Endothelial cell of umbilical vein (primary cell): ENCODE results near the gene PPIE. TPM values are rescaled to one million over a fixed set of nuclear protein-coding genes. Genes with fewer than 3 reads are reported as not detected.

Source experiments
- BruUV-seq: library from RNA; stranded (reverse); fragments of 400-500 nt; replicated peaks from 2 replicates; lab custom pipeline; 2021; lab: Mats Ljungman, UMichigan
- CTCF ChIA-PET: fragments of 300-600, 350-600 bp; sonication (Branson Sonifier 250); formaldehyde crosslinking; loops from one replicate; lab custom pipeline; 2021; ENCODE audit warnings: antibody characterized with exemption, inconsistent platforms; lab: Charles Lee
- POLR2A ChIA-PET: fragments of 300-600, 350-600 bp; sonication (Branson Sonifier 250); formaldehyde crosslinking; loops from one replicate; lab custom pipeline; 2021; ENCODE audit warnings: antibody characterized with exemption, inconsistent platforms; lab: Charles Lee
- DNase-seq: peaks from one replicate; pipeline ENCODE4 v3.0.0-alpha.2; 2011; ENCODE audit warnings: low read depth, low spot score
- FAIRE-seq: peaks from 2 replicates; lab custom pipeline; 2011; peaks lifted over from hg19 to GRCh38; lab: Jason Lieb, UNC
- H2AFZ ChIP-seq: 2 replicates; pipeline ENCODE4 v1.6.0; 2012; ENCODE audit warnings: low read depth, low read length, control low read depth, inconsistent platforms
- H3K27ac ChIP-seq: 2 replicates; pipeline ENCODE4 v1.5.1; 2011; ENCODE audit warnings: low read depth, mild to moderate bottlenecking, control low read depth, low read length, moderate library complexity; ENCODE audit not compliant: insufficient read depth
- H3K27me3 ChIP-seq, 2 experiments: 2 replicates each; pipeline versions ENCODE4 v1.6.0 to v1.6.1; 2011; ENCODE audit warnings: low read length in 2 of 2, mixed read lengths in 1 of 2; ENCODE audit not compliant: control insufficient read depth in 2 of 2, insufficient read depth in 2 of 2
- H3K36me3 ChIP-seq, 2 experiments: 2 replicates in 1 of 2; 3 replicates in 1 of 2; pipeline ENCODE4 v1.5.1; 2011; ENCODE audit warnings: low read length in 2 of 2, mild to moderate bottlenecking in 1 of 2, moderate library complexity in 1 of 2; ENCODE audit not compliant: control insufficient read depth in 2 of 2, insufficient read depth in 2 of 2; ENCODE audit errors: extremely low read depth in 1 of 2
- H3K4me1 ChIP-seq: 3 replicates; pipeline ENCODE4 v1.5.1; 2011; ENCODE audit warnings: mild to moderate bottlenecking, low read length; ENCODE audit not compliant: control insufficient read depth, insufficient read depth; ENCODE audit errors: extremely low read depth
- H3K4me2 ChIP-seq: 2 replicates; pipeline ENCODE4 v1.6.1; 2011; ENCODE audit warnings: low read length, control low read depth, mixed read lengths; ENCODE audit not compliant: insufficient read depth
- H3K4me3 ChIP-seq, 3 experiments: fragments of 200-600 bp in 1 of 3; sonication (generic), shearing (Covaris generic) in 1 of 3; replicated peaks in 1 of 3; 2 replicates each; pipeline ENCODE4 v1.5.1; 2011 to 2016; ENCODE audit warnings: control low read depth in 3 of 3, low read length in 3 of 3, mild to moderate bottlenecking in 2 of 3, inconsistent platforms in 1 of 3, low read depth in 1 of 3, moderate library complexity in 1 of 3; ENCODE audit not compliant: insufficient read depth in 1 of 3
- H3K79me2 ChIP-seq: 2 replicates; pipeline ENCODE4 v1.6.0; 2012; ENCODE audit warnings: low read length, inconsistent platforms; ENCODE audit not compliant: control insufficient read depth, insufficient read depth
- H3K9ac ChIP-seq: replicated peaks from 2 replicates; pipeline ENCODE3; 2011; ENCODE audit warnings: low read length, control low read depth; ENCODE audit not compliant: insufficient read depth; ENCODE audit errors: extremely low read depth
- H3K9me1 ChIP-seq: replicated peaks from 3 replicates; pipeline ENCODE4 v1.6.0; 2011; ENCODE audit warnings: mild to moderate bottlenecking, low read length; ENCODE audit not compliant: control insufficient read depth, insufficient read depth; ENCODE audit errors: extremely low read depth
- H3K9me3 ChIP-seq: replicated peaks from 2 replicates; pipeline ENCODE4 v1.5.1; 2012; ENCODE audit warnings: low read length, inconsistent platforms; ENCODE audit not compliant: control insufficient read depth, insufficient read depth
- H4K20me1 ChIP-seq: replicated peaks from 2 replicates; pipeline ENCODE3; 2011; ENCODE audit warnings: mild to moderate bottlenecking, low read length; ENCODE audit not compliant: control insufficient read depth, insufficient read depth; ENCODE audit errors: extremely low read depth
- EZH2 ChIP-seq: IDR thresholded peaks from 2 replicates; pipeline ENCODE4 v1.6.1; 2012; ENCODE audit warnings: borderline replicate concordance, low read depth, mild to moderate bottlenecking, moderate library complexity, low read length, inconsistent platforms; ENCODE audit not compliant: severe bottlenecking
- FOS ChIP-seq: IDR thresholded peaks from 2 replicates; pipeline ENCODE4 v1.6.1; 2011; ENCODE audit warnings: mild to moderate bottlenecking, low read length, moderate library complexity, borderline replicate concordance; ENCODE audit not compliant: insufficient read depth
- GATA2 ChIP-seq: IDR thresholded peaks from 2 replicates; pipeline ENCODE4 v1.7.0; 2011; ENCODE audit warnings: low read depth, mild to moderate bottlenecking, moderate library complexity, mixed read lengths, low read length; ENCODE audit not compliant: insufficient read length, insufficient read depth
- JUN ChIP-seq: IDR thresholded peaks from 2 replicates; pipeline ENCODE4 v1.6.1; 2011; ENCODE audit warnings: borderline replicate concordance, low read depth; ENCODE audit not compliant: insufficient read length, insufficient read depth
- MAX ChIP-seq: IDR thresholded peaks from 2 replicates; pipeline ENCODE4 v1.6.1; 2011; ENCODE audit not compliant: insufficient read depth, insufficient read length
- MYC ChIP-seq: IDR thresholded peaks from one replicate; pipeline ENCODE4 v1.6.1; 2011; ENCODE audit warnings: mild to moderate bottlenecking, low read depth, low read length
- POLR2A ChIP-seq: IDR thresholded peaks from 2 replicates; pipeline ENCODE4 v1.6.1; 2012; ENCODE audit warnings: low read depth, mild to moderate bottlenecking, control low read depth, low read length
- POLR2AphosphoS5 ChIP-seq: IDR thresholded peaks from 2 replicates; pipeline ENCODE4 v1.6.1; 2012; ENCODE audit warnings: low read depth, mild to moderate bottlenecking, control low read depth, low read length, moderate library complexity; ENCODE audit not compliant: insufficient read depth
- dilution Hi-C: fragments of 300-500 bp; cut with MboI; formaldehyde crosslinking; loops from one replicate; pipeline ENCODE4 v1.15.0; 2019; ENCODE audit warnings: low sequenced_read_pairs; ENCODE audit not compliant: extremely low pct_ligation_motif_present
- intact Hi-C: fragments of 100-400 bp; cut with micrococcal nuclease; formaldehyde crosslinking; loops from one replicate; pipeline ENCODE4 v1.10.0; 2022
- polyA plus RNA-seq, 4 experiments: library from polyadenylated mRNA; depleted of rRNA in 3 of 4; stranded (reverse) in 3 of 4; unstranded in 1 of 4; fragments of >200 nt; gene quantifications; 2 replicates each; pipeline versions ENCODE4 v1.2.1 to v1.2.3, GENCODE V29; 2011 to 2012; ENCODE audit warnings: missing spikeins in 1 of 4
- total RNA-seq: library from RNA; stranded (reverse); gene quantifications from 2 replicates; pipeline ENCODE4 v1.2.3, GENCODE V29; 2021
- TF ChIP-seq, protein P1 (sequence below), 2 donors: IDR thresholded peaks; 1 replicate in 1 of 2; 2 replicates in 1 of 2; pipeline ENCODE4 v1.5.1; 2011; ENCODE audit warnings: low read length in 2 of 2, mild to moderate bottlenecking in 2 of 2, moderate library complexity in 2 of 2, control low read depth in 1 of 2, inconsistent platforms in 1 of 2, low read depth in 1 of 2; ENCODE audit not compliant: insufficient read depth in 1 of 2; ENCODE audit errors: extremely low read depth in 1 of 2

The PPIE gene
- total and polyA plus RNA-seq, 2 donors (not counting 3 experiments of a cell fraction or from before 2014, with no cell fraction given): 44.4 to 74.9 TPM

GRCh38 chr1:39799770-39800470, 61.2 kb downstream of the PPIE start:
- no peak for TF ChIP-seq POLR2AphosphoS5
- TF ChIP-seq, protein P1, sequence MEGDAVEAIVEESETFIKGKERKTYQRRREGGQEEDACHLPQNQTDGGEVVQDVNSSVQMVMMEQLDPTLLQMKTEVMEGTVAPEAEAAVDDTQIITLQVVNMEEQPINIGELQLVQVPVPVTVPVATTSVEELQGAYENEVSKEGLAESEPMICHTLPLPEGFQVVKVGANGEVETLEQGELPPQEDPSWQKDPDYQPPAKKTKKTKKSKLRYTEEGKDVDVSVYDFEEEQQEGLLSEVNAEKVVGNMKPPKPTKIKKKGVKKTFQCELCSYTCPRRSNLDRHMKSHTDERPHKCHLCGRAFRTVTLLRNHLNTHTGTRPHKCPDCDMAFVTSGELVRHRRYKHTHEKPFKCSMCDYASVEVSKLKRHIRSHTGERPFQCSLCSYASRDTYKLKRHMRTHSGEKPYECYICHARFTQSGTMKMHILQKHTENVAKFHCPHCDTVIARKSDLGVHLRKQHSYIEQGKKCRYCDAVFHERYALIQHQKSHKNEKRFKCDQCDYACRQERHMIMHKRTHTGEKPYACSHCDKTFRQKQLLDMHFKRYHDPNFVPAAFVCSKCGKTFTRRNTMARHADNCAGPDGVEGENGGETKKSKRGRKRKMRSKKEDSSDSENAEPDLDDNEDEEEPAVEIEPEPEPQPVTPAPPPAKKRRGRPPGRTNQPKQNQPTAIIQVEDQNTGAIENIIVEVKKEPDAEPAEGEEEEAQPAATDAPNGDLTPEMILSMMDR (IDR thresholded peaks at IDR 0.05; ENCODE audit: extremely low read depth in 1 of 2, insufficient read depth in 1 of 2, low read depth in 1 of 2, low read length in 2 of 2): peak; percentile 75 to 85
- Histone ChIP-seq H3K9me3 (no peaks in the 10 kb centered on the region), H3K4me3 (no peak overlapping the region), H4K20me1 (no peaks in the 10 kb centered on the region), H3K4me2 (no peak overlapping the region), H3K36me3 (no peaks in the 10 kb centered on the region), H3K4me1 (no peaks in the 10 kb centered on the region), H3K9me1 (no peaks in the 10 kb centered on the region), H3K79me2 (no peaks in the 10 kb centered on the region), H3K27me3 (peaks cover 0 to 3% of the 10 kb centered on the region in 2 experiments), H2AFZ (no peak overlapping the region), H3K27ac (no peak overlapping the region), H3K9ac (no peak overlapping the region)
- BruUV-seq: no TSS peak
- FAIRE-seq (peak; percentile 47), DNase-seq (peak; percentile 35)
- ChIA-PET POLR2A (no interaction called here), CTCF (interaction anchor here (0.6 to 2.7 kb wide), 14 partner anchors 10 to 194 kb away, joined by 3 to 31 read pairs (median 3); partner anchors contain the start of genes MYCL and PPIE)
- dilution Hi-C loops (no loop called here), intact Hi-C loops (loop anchor here (1.0 kb wide), 2 partner anchors 98 to 194 kb away; no protein-coding TSS in a partner anchor)

DNA sequence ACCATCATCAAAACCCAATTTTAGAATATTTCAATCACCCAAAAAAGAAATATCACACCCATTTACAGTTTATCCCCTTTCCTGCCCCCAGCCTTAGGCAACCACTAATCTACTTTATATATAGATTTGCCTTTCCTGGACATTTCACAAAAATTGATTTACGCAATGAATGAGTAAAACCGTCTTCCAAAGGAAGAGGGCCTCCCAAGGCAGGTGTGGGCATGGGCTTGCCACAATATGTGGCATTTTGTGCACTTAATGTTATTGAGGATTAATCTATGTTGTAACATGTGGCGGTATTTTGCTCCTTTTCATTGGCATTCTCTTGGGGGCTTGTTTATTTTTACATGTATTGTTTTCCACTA, 61.8 kb downstream of the PPIE start:
- H3K27me3 ChIP-seq: peaks cover 0 to 3% of the 10 kb centered on the region in 2 experiments
- ChIA-PET POLR2A (no interaction called here), CTCF (interaction anchor here (0.6 to 1.3 kb wide), 13 partner anchors 9 to 194 kb away, joined by 3 to 16 read pairs (median 3); partner anchors contain the start of genes MYCL and PPIE)
- H4K20me1 ChIP-seq: no peaks in the 10 kb centered on the region
- no peak overlapping the region for H2AFZ ChIP-seq
- TF ChIP-seq, protein P1 (IDR thresholded peaks at IDR 0.05; ENCODE audit: extremely low read depth in 1 of 2, insufficient read depth in 1 of 2, low read depth in 1 of 2, low read length in 2 of 2): no peak
- TF ChIP-seq POLR2A: no peak
- no peak for TF ChIP-seq JUN
- no peak for TF ChIP-seq GATA2
- no peak for TF ChIP-seq EZH2
- no peak for TF ChIP-seq MAX
- no peak for TF ChIP-seq POLR2AphosphoS5
- TF ChIP-seq FOS: no peak
- TF ChIP-seq MYC: no peak
- H3K9ac ChIP-seq: no peak overlapping the region
- H3K79me2 ChIP-seq: no peaks in the 10 kb centered on the region
- no peak overlapping the region for H3K27ac ChIP-seq
- no peak overlapping the region for H3K4me2 ChIP-seq
- no peaks in the 10 kb centered on the region for H3K4me1 ChIP-seq
- intact Hi-C loops (no loop called here), dilution Hi-C loops (no loop called here)
- DNase-seq: no peak
- no peak overlapping the region for H3K4me3 ChIP-seq
- no peaks in the 10 kb centered on the region for H3K9me3 ChIP-seq
- H3K36me3 ChIP-seq: no peaks in the 10 kb centered on the region
- no TSS peak for BruUV-seq
- FAIRE-seq: no peak
- no peaks in the 10 kb centered on the region for H3K9me1 ChIP-seq
